IPS-NIHi7 (cell line): ENCODE measurements around the gene PRR9.

Experiments
- DNase-seq: peaks from one replicate; pipeline ENCODE4 v3.0.0; 2012; ENCODE audit warnings: mixed read lengths; ENCODE audit errors: extremely low spot score

The PRR9 gene

GRCh38 chr1:153229076-153229829 is 11.9 kb downstream of the PRR9 start:
- peak; percentile 31 for DNase-seq

DNA sequence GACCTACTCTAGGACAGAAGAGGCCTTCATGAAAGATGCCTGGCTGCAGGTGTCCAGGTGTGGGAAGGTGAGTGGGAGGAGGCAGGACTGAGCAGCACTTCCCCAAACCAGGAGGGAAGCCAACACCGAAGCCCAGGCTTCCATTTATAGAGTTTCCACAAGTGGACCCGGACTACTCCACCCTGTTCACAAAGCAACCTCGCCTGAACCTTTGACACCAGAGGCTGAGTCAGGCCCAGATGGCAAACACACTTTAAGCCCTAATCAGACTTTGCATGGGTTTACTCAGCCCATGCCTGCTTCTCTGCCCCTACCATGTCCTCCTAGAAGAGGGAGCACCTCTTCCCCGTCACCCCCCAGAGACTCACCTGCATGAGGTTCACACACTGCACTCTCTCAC is 14.0 kb downstream of the PRR9 start:
- no peak for DNase-seq

GRCh38 chr1:153231785-153232184 is 14.4 kb downstream of the PRR9 start:
- no peak for DNase-seq

DNA sequence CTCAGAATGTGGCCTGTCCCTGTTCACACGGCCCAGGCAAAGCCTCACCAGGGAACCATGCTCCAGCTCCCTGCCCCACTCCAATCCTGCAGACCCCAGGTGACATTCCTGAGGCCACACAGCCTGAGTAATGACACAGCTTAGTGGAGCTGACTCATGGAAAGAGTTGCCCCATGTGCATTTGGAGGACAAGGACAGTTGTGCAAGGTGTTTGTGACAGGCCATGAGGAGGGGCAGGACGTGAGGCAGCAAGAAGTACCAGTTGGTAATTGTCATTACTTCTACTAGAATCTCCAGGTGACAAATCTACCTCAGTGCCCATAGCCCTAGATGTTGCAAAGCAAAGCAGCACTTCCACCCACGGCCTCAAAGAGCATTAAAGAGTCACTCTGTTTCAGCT is 15.2 kb downstream of the PRR9 start:
- DNase-seq = no peak

GRCh38 chr1:153233448-153233847 is 16.1 kb downstream of the PRR9 start:
- no peak for DNase-seq

- DNase-seq = peak; percentile 49
These were observed 21.1 kb downstream of the PRR9 start for GRCh38 chr1:153238527-153238926.

- DNase-seq = no peak
These were observed 24.8 kb downstream of the PRR9 start for GRCh38 chr1:153242160-153242559.

GRCh38 chr1:153245466-153245865 is 28.1 kb downstream of the PRR9 start:
- no peak for DNase-seq

DNA sequence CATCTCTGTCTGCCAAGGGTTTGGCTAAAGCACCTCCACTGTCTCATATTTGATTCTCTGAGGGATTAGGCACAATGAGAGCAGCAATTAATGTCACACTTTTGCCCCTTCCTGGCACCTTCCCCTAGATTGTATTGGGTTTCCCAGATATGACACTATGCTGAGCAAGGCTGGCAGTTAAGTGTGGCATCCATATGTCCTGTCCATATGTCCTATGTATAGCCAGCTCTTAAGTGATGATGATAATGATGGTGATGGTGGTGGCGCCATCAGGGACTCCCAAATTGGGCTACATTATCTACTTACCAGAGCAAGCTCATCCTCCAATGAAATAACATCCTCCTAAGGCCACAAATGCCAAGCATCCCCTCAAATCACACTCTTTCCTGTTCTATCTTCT is 28.6 kb downstream of the PRR9 start:
- DNase-seq = no peak

DNA sequence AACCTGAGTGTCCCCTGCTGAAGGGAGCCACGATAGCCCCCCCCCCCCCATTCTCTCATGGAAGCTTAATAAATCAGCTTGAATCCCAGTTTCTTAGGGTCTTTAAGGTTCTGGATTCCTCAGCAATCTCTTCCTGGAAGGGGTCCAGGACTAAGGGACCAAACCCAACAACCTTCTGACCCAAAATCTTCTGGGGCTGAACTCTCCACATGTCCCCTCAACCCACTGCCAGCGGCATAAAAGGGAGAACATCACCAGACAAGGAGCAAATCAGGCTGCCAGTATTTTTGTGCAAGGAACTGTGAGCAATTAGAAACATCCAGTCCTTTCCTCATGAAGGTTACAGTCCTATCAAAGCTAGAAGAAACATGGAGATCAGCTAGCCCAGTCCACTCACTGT is 29.4 kb downstream of the PRR9 start:
- DNase-seq = no peak

- no peak for DNase-seq
These were observed 30.9 kb downstream of the PRR9 start for GRCh38 chr1:153248176-153248879.

DNA sequence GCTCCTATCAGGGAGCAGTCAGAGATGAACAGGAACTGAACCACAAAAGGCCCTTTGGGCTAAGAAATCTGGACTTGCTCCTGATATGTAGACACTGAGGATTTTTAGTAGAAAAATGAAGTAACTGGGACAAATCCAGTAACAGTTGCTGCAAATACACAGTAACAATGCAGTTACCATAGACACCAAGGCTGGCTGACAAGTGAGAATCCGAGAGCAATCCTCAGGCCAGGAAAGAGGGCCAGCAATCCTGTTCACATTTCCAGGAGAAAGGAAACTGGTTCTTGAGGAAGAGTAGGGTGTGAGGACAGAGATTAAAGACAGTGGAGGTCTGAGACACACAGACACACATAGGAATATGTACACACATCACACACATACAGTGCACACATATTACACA is 32.8 kb downstream of the PRR9 start:
- no peak for DNase-seq

- DNase-seq = no peak
These were observed 33.7 kb downstream of the PRR9 start for GRCh38 chr1:153251087-153251486.

DNA sequence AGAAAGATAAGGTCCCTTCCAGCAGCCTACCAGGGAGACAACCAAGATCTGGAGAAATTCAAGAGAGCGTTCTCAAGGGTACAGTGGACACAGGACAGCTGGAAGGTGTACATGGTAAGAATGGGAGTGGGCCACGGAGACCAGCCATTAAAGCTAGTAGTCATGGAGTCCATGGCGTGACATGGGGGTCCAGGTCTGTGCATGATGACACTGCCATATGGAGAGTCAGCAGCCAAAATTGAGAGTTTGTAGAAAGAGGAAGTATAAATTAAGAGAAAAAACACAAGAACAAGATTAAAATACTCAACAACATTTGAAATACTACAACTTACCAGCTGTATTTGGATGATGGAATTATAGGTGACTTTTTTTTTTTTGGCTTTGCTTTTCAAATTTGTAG is 34.2 kb downstream of the PRR9 start:
- DNase-seq = no peak

DNA sequence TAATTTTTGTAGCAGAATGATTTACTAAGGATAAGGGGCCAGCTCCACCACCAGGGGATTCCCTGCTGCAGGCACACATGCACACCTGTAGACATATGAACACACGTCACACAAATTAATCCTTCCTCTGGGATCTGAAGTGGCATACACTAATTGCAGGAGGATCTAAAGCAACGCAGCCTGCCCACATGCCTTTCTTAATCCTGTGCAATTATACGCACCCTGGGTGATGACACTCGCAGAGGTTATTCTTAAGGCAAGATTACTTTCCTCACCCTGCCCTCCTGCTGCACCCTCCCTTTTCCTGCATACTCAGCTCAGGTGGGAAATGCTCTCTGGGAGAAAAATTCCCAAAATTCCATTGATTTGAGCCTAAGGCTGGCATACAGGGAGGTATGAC is 34.6 kb downstream of the PRR9 start:
- no peak for DNase-seq

- no peak for DNase-seq
These were observed 35.7 kb downstream of the PRR9 start for GRCh38 chr1:153253076-153253475.

- no peak for DNase-seq
These were observed 36.3 kb downstream of the PRR9 start for GRCh38 chr1:153253693-153254092.

- DNase-seq = no peak
These were observed 42.0 kb downstream of the PRR9 start, which contains the start of gene LORICRIN for GRCh38 chr1:153259387-153259786. TSS of gene LORICRIN (plus strand) at chr1:153259687. CDS start at chr1:153260950, 1,263 bp downstream.

DNA sequence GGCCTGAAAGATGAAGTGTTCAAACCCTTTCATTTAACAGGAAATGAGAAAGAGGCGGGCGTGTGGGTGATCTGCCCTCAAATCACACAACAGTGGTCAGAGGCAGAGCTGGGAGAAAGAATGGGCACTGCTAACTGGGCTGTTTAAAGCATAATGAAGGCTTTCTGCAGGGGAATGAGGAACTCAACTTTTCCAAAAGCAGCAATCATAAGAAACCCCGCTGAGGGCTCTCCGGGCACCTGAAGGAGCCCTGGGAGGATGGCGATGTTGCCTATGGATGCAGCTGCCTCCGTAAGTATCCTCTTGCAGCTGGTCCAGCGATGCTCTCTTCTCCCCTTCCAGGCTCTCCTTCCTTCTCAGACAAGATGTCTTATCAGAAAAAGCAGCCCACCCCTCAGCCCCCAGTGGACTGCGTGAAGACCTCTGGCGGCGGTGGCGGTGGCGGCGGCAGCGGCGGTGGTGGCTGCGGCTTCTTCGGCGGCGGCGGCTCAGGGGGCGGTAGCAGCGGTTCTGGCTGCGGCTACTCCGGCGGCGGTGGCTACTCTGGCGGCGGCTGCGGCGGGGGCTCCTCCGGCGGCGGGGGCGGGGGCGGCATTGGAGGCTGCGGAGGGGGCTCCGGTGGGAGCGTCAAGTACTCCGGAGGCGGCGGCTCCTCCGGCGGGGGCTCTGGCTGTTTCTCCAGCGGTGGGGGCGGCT is 43.3 kb downstream of the PRR9 start:
- DNase-seq = peak; percentile 46

GRCh38 chr1:153261281-153262069 is 44.1 kb downstream of the PRR9 start:
- peak; percentile 64 for DNase-seq

GRCh38 chr1:153262070-153262366 is 44.6 kb downstream of the PRR9 start:
- DNase-seq = no peak
